Ovary (tissue), 3 donors: Measurements from ENCODE around the gene NBDY.

Experiments
- EP300 ChIP-seq: sonication (generic); formaldehyde crosslinking; IDR thresholded peaks from one replicate; pipeline ENCODE4 v1.6.1; 2017; ENCODE audit warnings: antibody characterized with exemption
- POLR2A ChIP-seq: fragments of 450-650 bp; IDR thresholded peaks from one replicate; pipeline ENCODE4 v1.6.1; 2017; ENCODE audit warnings: antibody characterized with exemption, mild to moderate bottlenecking, moderate library complexity
- TF ChIP-seq, protein P1 (sequence below), 3 donors: fragments of 450-650 bp in 2 of 3; fragments of 200-600 bp in 1 of 3; IDR thresholded peaks; one replicate each; pipeline versions ENCODE4 v1.5.1 to v1.8.0; 2016 to 2022; ENCODE audit warnings: antibody characterized with exemption in 3 of 3, mild to moderate bottlenecking in 1 of 3
- donor health status: DM: no; HTN: no; CAD: no.

DNA sequence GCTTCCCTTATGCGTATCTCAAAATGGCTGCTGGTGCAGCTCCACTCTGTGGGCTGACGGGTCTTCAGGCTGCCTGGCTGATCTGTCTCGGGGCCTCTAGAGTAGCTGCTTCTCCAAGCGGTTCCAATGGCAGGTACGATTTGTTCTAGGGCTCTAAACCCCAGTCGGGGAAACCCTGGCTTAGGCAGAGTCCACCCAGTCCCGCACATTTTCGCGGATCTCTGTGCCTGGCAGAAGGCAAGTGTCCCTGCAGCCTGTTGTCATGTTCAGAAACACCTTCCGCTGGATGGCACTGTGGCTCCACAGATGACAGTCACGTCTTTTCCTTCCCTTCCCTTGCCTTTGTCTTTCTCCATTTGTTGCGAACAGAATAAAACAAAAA lies 54.4 kb downstream of the NBDY start:
- TF ChIP-seq, protein P1, sequence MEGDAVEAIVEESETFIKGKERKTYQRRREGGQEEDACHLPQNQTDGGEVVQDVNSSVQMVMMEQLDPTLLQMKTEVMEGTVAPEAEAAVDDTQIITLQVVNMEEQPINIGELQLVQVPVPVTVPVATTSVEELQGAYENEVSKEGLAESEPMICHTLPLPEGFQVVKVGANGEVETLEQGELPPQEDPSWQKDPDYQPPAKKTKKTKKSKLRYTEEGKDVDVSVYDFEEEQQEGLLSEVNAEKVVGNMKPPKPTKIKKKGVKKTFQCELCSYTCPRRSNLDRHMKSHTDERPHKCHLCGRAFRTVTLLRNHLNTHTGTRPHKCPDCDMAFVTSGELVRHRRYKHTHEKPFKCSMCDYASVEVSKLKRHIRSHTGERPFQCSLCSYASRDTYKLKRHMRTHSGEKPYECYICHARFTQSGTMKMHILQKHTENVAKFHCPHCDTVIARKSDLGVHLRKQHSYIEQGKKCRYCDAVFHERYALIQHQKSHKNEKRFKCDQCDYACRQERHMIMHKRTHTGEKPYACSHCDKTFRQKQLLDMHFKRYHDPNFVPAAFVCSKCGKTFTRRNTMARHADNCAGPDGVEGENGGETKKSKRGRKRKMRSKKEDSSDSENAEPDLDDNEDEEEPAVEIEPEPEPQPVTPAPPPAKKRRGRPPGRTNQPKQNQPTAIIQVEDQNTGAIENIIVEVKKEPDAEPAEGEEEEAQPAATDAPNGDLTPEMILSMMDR (IDR thresholded peaks at IDR 0.05) = peak in 2 of 3 donors; percentile 43 to 44
- TF ChIP-seq POLR2A (no peak), EP300 (no peak)
